A673 (cell line): ENCODE results near the gene OR5H15.

Experiments
- EZH2 ChIP-seq: fragments of 200-600 bp; sonication (generic); IDR thresholded peaks from 2 replicates; pipeline ENCODE4 v1.6.1; 2017; ENCODE audit warnings: borderline replicate concordance, low read depth, mild to moderate bottlenecking, mixed read lengths, antibody characterized with exemption, low read length; ENCODE audit not compliant: poor library complexity, severe bottlenecking
- TF ChIP-seq, protein P1 (sequence below): fragments of 300-800, 200-600 bp; sonication (generic); conservative IDR thresholded peaks from 2 replicates; pipeline ENCODE4 v1.5.1; 2017; ENCODE audit warnings: low read depth, mild to moderate bottlenecking, antibody characterized with exemption, low read length, moderate library complexity, mixed read lengths

- no peak for TF ChIP-seq EZH2
- TF ChIP-seq, protein P1, sequence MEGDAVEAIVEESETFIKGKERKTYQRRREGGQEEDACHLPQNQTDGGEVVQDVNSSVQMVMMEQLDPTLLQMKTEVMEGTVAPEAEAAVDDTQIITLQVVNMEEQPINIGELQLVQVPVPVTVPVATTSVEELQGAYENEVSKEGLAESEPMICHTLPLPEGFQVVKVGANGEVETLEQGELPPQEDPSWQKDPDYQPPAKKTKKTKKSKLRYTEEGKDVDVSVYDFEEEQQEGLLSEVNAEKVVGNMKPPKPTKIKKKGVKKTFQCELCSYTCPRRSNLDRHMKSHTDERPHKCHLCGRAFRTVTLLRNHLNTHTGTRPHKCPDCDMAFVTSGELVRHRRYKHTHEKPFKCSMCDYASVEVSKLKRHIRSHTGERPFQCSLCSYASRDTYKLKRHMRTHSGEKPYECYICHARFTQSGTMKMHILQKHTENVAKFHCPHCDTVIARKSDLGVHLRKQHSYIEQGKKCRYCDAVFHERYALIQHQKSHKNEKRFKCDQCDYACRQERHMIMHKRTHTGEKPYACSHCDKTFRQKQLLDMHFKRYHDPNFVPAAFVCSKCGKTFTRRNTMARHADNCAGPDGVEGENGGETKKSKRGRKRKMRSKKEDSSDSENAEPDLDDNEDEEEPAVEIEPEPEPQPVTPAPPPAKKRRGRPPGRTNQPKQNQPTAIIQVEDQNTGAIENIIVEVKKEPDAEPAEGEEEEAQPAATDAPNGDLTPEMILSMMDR, result no peak
Measured at GRCh38 chr3:98213276-98213675, 46.8 kb downstream of the OR5H15 start.
